ENCODE data around the gene TMEM273. TPM values are rescaled to one million over a fixed set of nuclear protein-coding genes. Genes with fewer than 3 reads are reported as not detected.

TMEM273 gene
- total RNA-seq, 1 donor from 2014 or later: not detected

- Mint-ChIP-seq H3K4me3 (ENCODE audit: unreplicated experiment) (no peak overlapping the region), H3K9me3 (ENCODE audit: unreplicated experiment) (peaks cover 8% of the 10 kb centered on the region), H3K4me1 (ENCODE audit: unreplicated experiment) (no peaks in the 10 kb centered on the region), H3K27me3 (ENCODE audit: unreplicated experiment) (peaks cover 13% of the 10 kb centered on the region), H3K27ac (ENCODE audit: unreplicated experiment) (no peak overlapping the region), H3K36me3 (ENCODE audit: unreplicated experiment) (no peaks in the 10 kb centered on the region)
- no peak for TF ChIP-seq CTCF (IDR thresholded peaks at IDR 0.05)
- DNase-seq (ENCODE audit: extremely low spot score, unreplicated experiment): no peak
These were observed 35.5 kb downstream of the TMEM273 start for GRCh38 chr10:49152663-49153062.

- H3K27ac Mint-ChIP-seq (ENCODE audit: unreplicated experiment): no peak overlapping the region
- no peak for TF ChIP-seq CTCF (IDR thresholded peaks at IDR 0.05)
- H3K4me3 Mint-ChIP-seq (ENCODE audit: unreplicated experiment): no peak overlapping the region
- H3K9me3 Mint-ChIP-seq (ENCODE audit: unreplicated experiment): peaks cover 9% of the 10 kb centered on the region
- no peaks in the 10 kb centered on the region for H3K36me3 Mint-ChIP-seq (ENCODE audit: unreplicated experiment)
- H3K27me3 Mint-ChIP-seq (ENCODE audit: unreplicated experiment): peaks cover 11% of the 10 kb centered on the region
- H3K4me1 Mint-ChIP-seq (ENCODE audit: unreplicated experiment): no peaks in the 10 kb centered on the region
- no peak for DNase-seq (ENCODE audit: extremely low spot score, unreplicated experiment)
These were observed 36.2 kb downstream of the TMEM273 start for GRCh38 chr10:49152037-49152436.

- no peak for DNase-seq (ENCODE audit: extremely low spot score, unreplicated experiment)
- no peak for TF ChIP-seq CTCF (IDR thresholded peaks at IDR 0.05)
- Mint-ChIP-seq H3K9me3 (ENCODE audit: unreplicated experiment) (peaks cover 9% of the 10 kb centered on the region), H3K4me3 (ENCODE audit: unreplicated experiment) (no peak overlapping the region), H3K27ac (ENCODE audit: unreplicated experiment) (no peak overlapping the region), H3K4me1 (ENCODE audit: unreplicated experiment) (no peaks in the 10 kb centered on the region), H3K27me3 (ENCODE audit: unreplicated experiment) (peaks cover 8% of the 10 kb centered on the region), H3K36me3 (ENCODE audit: unreplicated experiment) (no peaks in the 10 kb centered on the region)
These were observed 36.7 kb downstream of the TMEM273 start for GRCh38 chr10:49151481-49151880.

- Mint-ChIP-seq H3K36me3 (ENCODE audit: unreplicated experiment) (no peaks in the 10 kb centered on the region), H3K27me3 (ENCODE audit: unreplicated experiment) (peaks cover 7% of the 10 kb centered on the region), H3K4me3 (ENCODE audit: unreplicated experiment) (no peak overlapping the region), H3K27ac (ENCODE audit: unreplicated experiment) (no peak overlapping the region), H3K4me1 (ENCODE audit: unreplicated experiment) (no peaks in the 10 kb centered on the region), H3K9me3 (ENCODE audit: unreplicated experiment) (peaks cover 9% of the 10 kb centered on the region)
- DNase-seq (ENCODE audit: extremely low spot score, unreplicated experiment): no peak
- no peak for TF ChIP-seq CTCF (IDR thresholded peaks at IDR 0.05)
These were observed 37.2 kb downstream of the TMEM273 start for GRCh38 chr10:49151025-49151445.

GRCh38 chr10:49150426-49150825, 37.8 kb downstream of the TMEM273 start:
- Mint-ChIP-seq H3K36me3 (ENCODE audit: unreplicated experiment) (no peaks in the 10 kb centered on the region), H3K4me1 (ENCODE audit: unreplicated experiment) (no peaks in the 10 kb centered on the region), H3K9me3 (ENCODE audit: unreplicated experiment) (peaks cover 9% of the 10 kb centered on the region), H3K27ac (ENCODE audit: unreplicated experiment) (no peak overlapping the region), H3K4me3 (ENCODE audit: unreplicated experiment) (no peak overlapping the region), H3K27me3 (ENCODE audit: unreplicated experiment) (peaks cover 7% of the 10 kb centered on the region)
- TF ChIP-seq CTCF (IDR thresholded peaks at IDR 0.05): no peak
- no peak for DNase-seq (ENCODE audit: extremely low spot score, unreplicated experiment)
